Neural crest cell (in vitro differentiated cells): Measurements from ENCODE around the gene SUPT7L. TPM values are rescaled to one million over a fixed set of nuclear protein-coding genes. Genes with fewer than 3 reads are reported as not detected.

Source experiments
- DNase-seq: peaks from one replicate; pipeline ENCODE4 v3.0.0; 2021; ENCODE audit warnings: low read depth, mixed read lengths, low spot score
- H3K27ac Mint-ChIP-seq: one replicate; pipeline ENCODE4 v1.8.0; 2021; ENCODE audit warnings: mild to moderate bottlenecking, mixed read lengths; ENCODE audit not compliant: unreplicated experiment
- H3K27me3 Mint-ChIP-seq: 2 replicates; pipeline ENCODE4 v1.8.0; 2021; ENCODE audit warnings: low read depth, mild to moderate bottlenecking, mixed read lengths
- H3K36me3 Mint-ChIP-seq: 2 replicates; pipeline ENCODE4 v1.8.0; 2021; ENCODE audit warnings: low read depth, mild to moderate bottlenecking, mixed read lengths
- H3K4me1 Mint-ChIP-seq: 2 replicates; pipeline ENCODE4 v1.8.0; 2021; ENCODE audit warnings: mixed read lengths
- H3K4me3 Mint-ChIP-seq: one replicate; pipeline ENCODE4 v1.8.0; 2021; ENCODE audit warnings: mild to moderate bottlenecking, mixed read lengths
- H3K9me3 Mint-ChIP-seq: 2 replicates; pipeline ENCODE4 v1.8.0; 2021; ENCODE audit warnings: mixed read lengths
- CTCF ChIP-seq: fragments of 200-600 bp; sonication (generic); conservative IDR thresholded peaks from 2 replicates; pipeline ENCODE4 v1.5.0; 2021; ENCODE audit warnings: antibody characterized with exemption, mild to moderate bottlenecking
- total RNA-seq: library from RNA; stranded (reverse); gene quantifications from 2 replicates; pipeline ENCODE4 v1.2.1, GENCODE V29; 2021

The SUPT7L gene
- total RNA-seq, 1 donor from 2014 or later: 32.4 TPM

GRCh38 chr2:27710640-27711430 lies 47.4 kb upstream of the SUPT7L start:
- Mint-ChIP-seq H3K36me3 (no peaks in the 10 kb centered on the region), H3K4me3 (no peak overlapping the region), H3K27me3 (peaks cover 24% of the 10 kb centered on the region), H3K9me3 (no peaks in the 10 kb centered on the region), H3K27ac (no peak overlapping the region), H3K4me1 (peaks cover 6% of the 10 kb centered on the region)
- TF ChIP-seq CTCF: no peak
- no peak for DNase-seq

- H3K4me3 Mint-ChIP-seq: no peak overlapping the region
- H3K9me3 Mint-ChIP-seq: no peaks in the 10 kb centered on the region
- peaks cover 21% of the 10 kb centered on the region for H3K27me3 Mint-ChIP-seq
- DNase-seq: no peak
- peaks cover 5% of the 10 kb centered on the region for H3K4me1 Mint-ChIP-seq
- H3K27ac Mint-ChIP-seq: no peak overlapping the region
- TF ChIP-seq CTCF: no peak
- H3K36me3 Mint-ChIP-seq: no peaks in the 10 kb centered on the region
Observed at GRCh38 chr2:27709960-27710575, 46.7 kb upstream of the SUPT7L start.

- no peak overlapping the region for H3K27ac Mint-ChIP-seq
- peaks cover 14% of the 10 kb centered on the region for H3K27me3 Mint-ChIP-seq
- H3K36me3 Mint-ChIP-seq: no peaks in the 10 kb centered on the region
- H3K4me3 Mint-ChIP-seq: no peak overlapping the region
- H3K9me3 Mint-ChIP-seq: no peaks in the 10 kb centered on the region
- no peaks in the 10 kb centered on the region for H3K4me1 Mint-ChIP-seq
- DNase-seq: no peak
- no peak for TF ChIP-seq CTCF
Observed at GRCh38 chr2:27709326-27709725, 45.9 kb upstream of the SUPT7L start.

GRCh38 chr2:27708666-27709065 lies 45.3 kb upstream of the SUPT7L start:
- H3K27me3 Mint-ChIP-seq: peaks cover 12% of the 10 kb centered on the region

GRCh38 chr2:27708257-27708654 lies 44.8 kb upstream of the SUPT7L start:
- H3K27ac Mint-ChIP-seq: no peak overlapping the region
- DNase-seq: no peak
- H3K9me3 Mint-ChIP-seq: no peaks in the 10 kb centered on the region
- no peak for TF ChIP-seq CTCF
- no peaks in the 10 kb centered on the region for H3K4me1 Mint-ChIP-seq
- peaks cover 12% of the 10 kb centered on the region for H3K27me3 Mint-ChIP-seq
- H3K4me3 Mint-ChIP-seq: no peak overlapping the region
- H3K36me3 Mint-ChIP-seq: no peaks in the 10 kb centered on the region

More at GRCh38 chr2:27708666-27709065, 45.3 kb upstream of the SUPT7L start:
- TF ChIP-seq CTCF: no peak
- no peaks in the 10 kb centered on the region for H3K9me3 Mint-ChIP-seq
- no peak overlapping the region for H3K27ac Mint-ChIP-seq
- no peaks in the 10 kb centered on the region for H3K4me1 Mint-ChIP-seq
- no peaks in the 10 kb centered on the region for H3K36me3 Mint-ChIP-seq
- no peak overlapping the region for H3K4me3 Mint-ChIP-seq
- no peak for DNase-seq
